Measurements from ENCODE around the gene CDSN.

DNA sequence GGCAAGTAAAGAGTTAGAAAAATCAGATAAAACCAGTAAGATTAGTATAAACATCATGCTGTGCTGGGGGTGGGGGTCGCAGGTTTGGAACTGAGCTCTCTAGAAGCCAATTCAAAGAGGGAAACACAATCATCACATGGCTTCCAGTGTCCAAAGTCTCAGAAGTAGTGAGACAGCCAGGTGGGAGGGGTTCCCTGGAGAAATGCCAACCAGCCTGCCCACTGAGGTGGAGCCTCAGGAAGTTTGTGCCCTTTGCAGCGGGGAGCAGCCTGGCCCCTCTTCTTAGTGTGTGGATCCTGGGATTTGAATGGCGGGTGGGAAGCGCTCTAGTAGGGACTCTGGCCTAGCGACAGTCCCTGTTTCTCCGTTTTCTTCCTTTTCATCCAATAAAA, 29.3 kb downstream of the CDSN start:
- TF ChIP-seq, protein P1, sequence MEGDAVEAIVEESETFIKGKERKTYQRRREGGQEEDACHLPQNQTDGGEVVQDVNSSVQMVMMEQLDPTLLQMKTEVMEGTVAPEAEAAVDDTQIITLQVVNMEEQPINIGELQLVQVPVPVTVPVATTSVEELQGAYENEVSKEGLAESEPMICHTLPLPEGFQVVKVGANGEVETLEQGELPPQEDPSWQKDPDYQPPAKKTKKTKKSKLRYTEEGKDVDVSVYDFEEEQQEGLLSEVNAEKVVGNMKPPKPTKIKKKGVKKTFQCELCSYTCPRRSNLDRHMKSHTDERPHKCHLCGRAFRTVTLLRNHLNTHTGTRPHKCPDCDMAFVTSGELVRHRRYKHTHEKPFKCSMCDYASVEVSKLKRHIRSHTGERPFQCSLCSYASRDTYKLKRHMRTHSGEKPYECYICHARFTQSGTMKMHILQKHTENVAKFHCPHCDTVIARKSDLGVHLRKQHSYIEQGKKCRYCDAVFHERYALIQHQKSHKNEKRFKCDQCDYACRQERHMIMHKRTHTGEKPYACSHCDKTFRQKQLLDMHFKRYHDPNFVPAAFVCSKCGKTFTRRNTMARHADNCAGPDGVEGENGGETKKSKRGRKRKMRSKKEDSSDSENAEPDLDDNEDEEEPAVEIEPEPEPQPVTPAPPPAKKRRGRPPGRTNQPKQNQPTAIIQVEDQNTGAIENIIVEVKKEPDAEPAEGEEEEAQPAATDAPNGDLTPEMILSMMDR (IDR thresholded peaks at IDR 0.05), result no peak
- TF ChIP-seq POLR2A (IDR thresholded peaks at IDR 0.05), result no peak
